Islet precursor cell (in vitro differentiated cells): ENCODE results near the gene PNPLA7.
"Not testable (repeated sequence)": the region's sequence is repeated elsewhere in the genome, so short reads cannot be mapped to it uniquely, and the experiment has no call there.

Experiments used
- DNase-seq: peaks from one replicate; pipeline ENCODE4 v3.0.0-alpha.2; 2018

The PNPLA7 gene

GRCh38 chr9:137476856-137477255 lies 73.3 kb downstream of the PNPLA7 start:
- DNase-seq, result no peak

- no peak for DNase-seq
These were observed 74.5 kb downstream of the PNPLA7 start for GRCh38 chr9:137475666-137476065.

- DNase-seq, result no peak
These were observed 75.9 kb downstream of the PNPLA7 start for GRCh38 chr9:137474271-137474670.

- DNase-seq, result no peak
These were observed 79.4 kb downstream of the PNPLA7 start for GRCh38 chr9:137470785-137471184.

- DNase-seq, result no peak
These were observed 82.3 kb downstream of the PNPLA7 start for GRCh38 chr9:137467896-137468295.

- DNase-seq, result no peak
These were observed 83.0 kb downstream of the PNPLA7 start for GRCh38 chr9:137467161-137467581.

GRCh38 chr9:137466389-137467085 lies 83.7 kb downstream of the PNPLA7 start:
- not testable (repeated sequence) for DNase-seq

- DNase-seq, result peak; percentile 45
These were observed 84.3 kb downstream of the PNPLA7 start for GRCh38 chr9:137465720-137466388.

GRCh38 chr9:137465000-137465719 lies 85.0 kb downstream of the PNPLA7 start:
- peak; percentile 45 for DNase-seq

- peak; percentile 48 for DNase-seq
These were observed 85.8 kb downstream of the PNPLA7 start for GRCh38 chr9:137464291-137464999.

- no peak for DNase-seq
These were observed 86.3 kb downstream of the PNPLA7 start for GRCh38 chr9:137463931-137464290.

GRCh38 chr9:137462986-137463930 lies 86.9 kb downstream of the PNPLA7 start:
- peak; percentile 46 for DNase-seq

- DNase-seq, result no peak
These were observed 87.7 kb downstream of the PNPLA7 start for GRCh38 chr9:137462396-137462985.

GRCh38 chr9:137461663-137462395 lies 88.4 kb downstream of the PNPLA7 start:
- peak; percentile 89 for DNase-seq

GRCh38 chr9:137461316-137461662 lies 88.9 kb downstream of the PNPLA7 start:
- no peak for DNase-seq

- peak; percentile 50 for DNase-seq
These were observed 89.6 kb downstream of the PNPLA7 start for GRCh38 chr9:137460363-137461315.

- DNase-seq, result peak; percentile 45
These were observed 90.4 kb downstream of the PNPLA7 start for GRCh38 chr9:137459601-137460362.

- DNase-seq, result peak; percentile 92
These were observed 91.0 kb downstream of the PNPLA7 start, which contains the start of gene NSMF for GRCh38 chr9:137459152-137459600. Gene NSMF, minus strand, starts transcription at chr9:137459334. Its CDS starts 232 bp downstream, at chr9:137459102.
